ENCODE measurements around the gene ESPNL.
A peak's percentile ranks its signal among the peaks of the same experiment; 100 is the strongest.

The ESPNL gene

GRCh38 chr2:238143239-238143951, 43.3 kb downstream of the ESPNL start:
- peak; percentile 57 for DNase-seq

GRCh38 chr2:238144262-238144661, 44.1 kb downstream of the ESPNL start:
- no peak for DNase-seq

- DNase-seq = no peak
Measured at GRCh38 chr2:238145046-238145445, 44.9 kb downstream of the ESPNL start.

GRCh38 chr2:238145851-238146250, 45.7 kb downstream of the ESPNL start:
- no peak for DNase-seq

- no peak for DNase-seq
Measured at GRCh38 chr2:238146884-238147544, 46.9 kb downstream of the ESPNL start.

GRCh38 chr2:238148981-238149380, 48.8 kb downstream of the ESPNL start:
- no peak for DNase-seq

- no peak for DNase-seq
Measured at GRCh38 chr2:238149841-238150572, 49.9 kb downstream of the ESPNL start.

GRCh38 chr2:238150686-238151085, 50.5 kb downstream of the ESPNL start:
- DNase-seq = no peak

- no peak for DNase-seq
Measured at GRCh38 chr2:238151205-238151604, 51.1 kb downstream of the ESPNL start.

GRCh38 chr2:238151628-238152235, 51.6 kb downstream of the ESPNL start:
- no peak for DNase-seq

- DNase-seq = no peak
Measured at GRCh38 chr2:238152771-238153688, 52.9 kb downstream of the ESPNL start.

- no peak for DNase-seq
Measured at GRCh38 chr2:238154570-238154969, 54.4 kb downstream of the ESPNL start.

- DNase-seq = no peak
Measured at GRCh38 chr2:238155051-238155760, 55.1 kb downstream of the ESPNL start.

GRCh38 chr2:238155761-238156694, 55.9 kb downstream of the ESPNL start:
- no peak for DNase-seq

GRCh38 chr2:238157506-238158017, 57.4 kb downstream of the ESPNL start:
- no peak for DNase-seq

- DNase-seq = no peak
Measured at GRCh38 chr2:238158018-238158508, 57.9 kb downstream of the ESPNL start.

- DNase-seq = no peak
Measured at GRCh38 chr2:238158509-238159070, 58.5 kb downstream of the ESPNL start, which contains the start of gene ERFE. Gene ERFE (plus strand): TSS chr2:238158970. CDS start chr2:238159008, 38 bp downstream.

GRCh38 chr2:238159071-238159539, 59.0 kb downstream of the ESPNL start:
- no peak for DNase-seq

- no peak for DNase-seq
Measured at GRCh38 chr2:238159661-238160205, 59.6 kb downstream of the ESPNL start.

Measured in NCI-H446 treated with DMSO at 0.1 percent for 48 hours (cell line).